Smooth muscle cell (in vitro differentiated cells): ENCODE measurements around the gene EPHB1. TPM values are rescaled to one million over a fixed set of nuclear protein-coding genes. Genes with fewer than 3 reads are reported as not detected.

ENCODE experiments used
- DNase-seq: peaks from one replicate; lab custom pipeline; 2025; ENCODE audit not compliant: unreplicated experiment; lab: John Stamatoyannopoulos, UW
- H2AFZ ChIP-seq: fragments of 200-600 bp; sonication (generic); 2 replicates; pipeline ENCODE4 v1.6.0; 2016; ENCODE audit warnings: antibody characterized with exemption, low read depth, mild to moderate bottlenecking
- H3F3A ChIP-seq: fragments of 200-600 bp; sonication (generic); 2 replicates; pipeline ENCODE4 v1.6.0; 2017; ENCODE audit warnings: antibody characterized with exemption, low read depth
- H3K27ac ChIP-seq: fragments of 200-600 bp; sonication (generic); 2 replicates; pipeline ENCODE4 v1.5.1; 2016; ENCODE audit warnings: low read depth, mild to moderate bottlenecking
- H3K27me3 ChIP-seq: fragments of 200-600 bp; sonication (generic); 2 replicates; pipeline ENCODE4 v1.6.1; 2016; ENCODE audit warnings: low read depth, mild to moderate bottlenecking
- H3K36me3 ChIP-seq: fragments of 200-600 bp; sonication (generic); 2 replicates; pipeline ENCODE4 v1.5.1; 2016; ENCODE audit warnings: low read depth
- H3K4me1 ChIP-seq: fragments of 200-600 bp; sonication (generic); 2 replicates; pipeline ENCODE4 v1.5.1; 2016; ENCODE audit warnings: low read depth
- H3K4me2 ChIP-seq: fragments of 200-600 bp; sonication (generic); 2 replicates; pipeline ENCODE4 v1.6.0; 2016; ENCODE audit warnings: mild to moderate bottlenecking
- H3K4me3 ChIP-seq: fragments of 200-600 bp; sonication (generic); 2 replicates; pipeline ENCODE4 v1.5.1; 2016; ENCODE audit warnings: mild to moderate bottlenecking
- H3K79me2 ChIP-seq: fragments of 200-600 bp; sonication (generic); 2 replicates; pipeline ENCODE4 v1.6.0; 2016; ENCODE audit warnings: low read depth, mild to moderate bottlenecking
- H3K9ac ChIP-seq: fragments of 200-600 bp; sonication (generic); 2 replicates; pipeline ENCODE4 v1.6.0; 2016; ENCODE audit warnings: low read depth
- H3K9me3 ChIP-seq: fragments of 200-600 bp; sonication (generic); replicated peaks from 2 replicates; pipeline ENCODE4 v1.5.1; 2016; ENCODE audit warnings: low read depth
- H4K20me1 ChIP-seq: fragments of 200-600 bp; sonication (generic); 2 replicates; pipeline ENCODE4 v1.6.0; 2016; ENCODE audit warnings: low read depth
- CTCF ChIP-seq: fragments of 200-600 bp; sonication (generic); IDR thresholded peaks from 2 replicates; pipeline ENCODE4 v1.5.1; 2017; ENCODE audit warnings: borderline replicate concordance, mild to moderate bottlenecking, antibody characterized with exemption; ENCODE audit not compliant: insufficient read depth, poor library complexity, severe bottlenecking
- WGBS: methylation state at CpG from one replicate; pipeline ENCODE4 v1.1.7; 2016; ENCODE audit warnings: low lambda C conversion rate; 5-methylcytosine and 5-hydroxymethylcytosine counted together
- polyA plus RNA-seq: library from polyadenylated mRNA; unstranded; fragments of >200 nt; fragmentation: Nextera tagmentation; extraction: Ambion mirVana; gene quantifications from 2 replicates; pipeline ENCODE4 v1.2.1, GENCODE V29; 2016
- total RNA-seq: library from RNA; depleted of rRNA; stranded (reverse); fragments of >200 nt; gene quantifications from 2 replicates; pipeline ENCODE4 v1.2.3, GENCODE V29; 2014

The EPHB1 gene
- total and polyA plus RNA-seq, 2 experiments from 2014 or later: 2.5 to 2.6 TPM

GRCh38 chr3:135079095-135079494 lies 284.0 kb downstream of the EPHB1 start:
- H3K27me3 ChIP-seq: no peaks in the 10 kb centered on the region
- H3K4me1 ChIP-seq: no peaks in the 10 kb centered on the region
- TF ChIP-seq CTCF: no peak
- H4K20me1 ChIP-seq: no peaks in the 10 kb centered on the region
- no peaks in the 10 kb centered on the region for H3K9me3 ChIP-seq
- H3K9ac ChIP-seq: no peak overlapping the region
- no peak overlapping the region for H2AFZ ChIP-seq
- H3K36me3 ChIP-seq: no peaks in the 10 kb centered on the region
- H3K79me2 ChIP-seq: no peaks in the 10 kb centered on the region
- WGBS: 86% methylated on average over 3 of the region's 3 CpGs
- H3F3A ChIP-seq: no peaks in the 10 kb centered on the region
- no peak overlapping the region for H3K4me3 ChIP-seq
- no peak overlapping the region for H3K27ac ChIP-seq
- H3K4me2 ChIP-seq: no peak overlapping the region
- no peak for DNase-seq

GRCh38 chr3:135081451-135081850 lies 286.4 kb downstream of the EPHB1 start:
- no peak overlapping the region for H2AFZ ChIP-seq
- H3K9me3 ChIP-seq: no peaks in the 10 kb centered on the region
- H3K27ac ChIP-seq: no peak overlapping the region
- H3K4me3 ChIP-seq: no peak overlapping the region
- no peaks in the 10 kb centered on the region for H3K4me1 ChIP-seq
- WGBS: 89% methylated on average over 2 of the region's 2 CpGs
- H3K9ac ChIP-seq: no peak overlapping the region
- no peaks in the 10 kb centered on the region for H3F3A ChIP-seq
- H3K36me3 ChIP-seq: no peaks in the 10 kb centered on the region
- no peak for TF ChIP-seq CTCF
- no peak overlapping the region for H3K4me2 ChIP-seq
- no peaks in the 10 kb centered on the region for H3K79me2 ChIP-seq
- no peaks in the 10 kb centered on the region for H3K27me3 ChIP-seq
- no peak for DNase-seq
- no peaks in the 10 kb centered on the region for H4K20me1 ChIP-seq

GRCh38 chr3:135081856-135082434 lies 286.9 kb downstream of the EPHB1 start:
- no peak overlapping the region for H3K9ac ChIP-seq
- H3K36me3 ChIP-seq: no peaks in the 10 kb centered on the region
- H3K79me2 ChIP-seq: no peaks in the 10 kb centered on the region
- H4K20me1 ChIP-seq: no peaks in the 10 kb centered on the region
- H3K27me3 ChIP-seq: no peaks in the 10 kb centered on the region
- no peak overlapping the region for H2AFZ ChIP-seq
- no peaks in the 10 kb centered on the region for H3F3A ChIP-seq
- no peak overlapping the region for H3K4me2 ChIP-seq
- no peak overlapping the region for H3K27ac ChIP-seq
- H3K9me3 ChIP-seq: no peaks in the 10 kb centered on the region
- no peak for DNase-seq
- TF ChIP-seq CTCF: no peak
- WGBS: 95% methylated on average over 5 of the region's 5 CpGs
- no peak overlapping the region for H3K4me3 ChIP-seq
- H3K4me1 ChIP-seq: no peaks in the 10 kb centered on the region

- H3K4me3 ChIP-seq: no peak overlapping the region
- H3K79me2 ChIP-seq: no peaks in the 10 kb centered on the region
- WGBS: 71% methylated on average over 7 of the region's 7 CpGs
- no peak overlapping the region for H2AFZ ChIP-seq
- H3F3A ChIP-seq: no peaks in the 10 kb centered on the region
- no peaks in the 10 kb centered on the region for H4K20me1 ChIP-seq
- H3K27me3 ChIP-seq: no peaks in the 10 kb centered on the region
- no peak overlapping the region for H3K9ac ChIP-seq
- no peak overlapping the region for H3K4me2 ChIP-seq
- H3K27ac ChIP-seq: no peak overlapping the region
- TF ChIP-seq CTCF: no peak
- H3K36me3 ChIP-seq: no peaks in the 10 kb centered on the region
- no peak for DNase-seq
- no peaks in the 10 kb centered on the region for H3K4me1 ChIP-seq
- no peaks in the 10 kb centered on the region for H3K9me3 ChIP-seq
These were observed 287.6 kb downstream of the EPHB1 start for GRCh38 chr3:135082706-135083105.
